CD4-positive, alpha-beta T cell (primary cell): ENCODE data around the gene PIK3C3. TPM values are rescaled to one million over a fixed set of nuclear protein-coding genes. Genes with fewer than 3 reads are reported as not detected.
A peak's percentile ranks its signal among the peaks of the same experiment; 100 is the strongest.

ENCODE experiments used
- ATAC-seq: fragments of 200-7000 bp; cut with Tn5 transposase; one replicate; pipeline ENCODE4 v1.10.0; 2022; ENCODE audit warnings: mild to moderate bottlenecking; ENCODE audit not compliant: poor library complexity
- CTCF ChIA-PET: fragments of 350-600 bp; sonication (Branson Sonifier 250); formaldehyde crosslinking; loops from one replicate; lab custom pipeline; 2021; ENCODE audit warnings: antibody characterized with exemption, inconsistent platforms; lab: Charles Lee
- POLR2A ChIA-PET: fragments of 350-600 bp; sonication (Branson Sonifier 250); formaldehyde crosslinking; loops from one replicate; lab custom pipeline; 2021; ENCODE audit warnings: antibody characterized with exemption, inconsistent platforms; lab: Charles Lee
- DNase-seq, 14 experiments: peaks; one replicate each; pipeline ENCODE4 v3.0.0-alpha.2; 2013 to 2020; ENCODE audit warnings: mixed read lengths in 2 of 14
- H3K27ac ChIP-seq, 2 donors: one replicate each; pipeline versions ENCODE4 v1.5.1 to v1.7.0; 2013; ENCODE audit warnings: low read length in 2 of 2, low read depth in 1 of 2, mild to moderate bottlenecking in 1 of 2
- H3K27me3 ChIP-seq, 2 experiments: 1 replicate in 1 of 2; 2 replicates in 1 of 2; pipeline versions ENCODE4 v1.6.1 to v1.7.0; 2013; ENCODE audit warnings: low read length in 2 of 2, control low read depth in 1 of 2, mild to moderate bottlenecking in 1 of 2, moderate library complexity in 1 of 2; ENCODE audit not compliant: insufficient read depth in 2 of 2, control insufficient read depth in 1 of 2
- H3K36me3 ChIP-seq: one replicate; pipeline ENCODE4 v1.6.1; 2013; ENCODE audit warnings: low read length, control low read depth; ENCODE audit not compliant: insufficient read depth
- H3K4me1 ChIP-seq: one replicate; pipeline ENCODE4 v1.6.1; 2013; ENCODE audit warnings: low read length, control low read depth; ENCODE audit not compliant: insufficient read depth
- H3K4me3 ChIP-seq: one replicate; pipeline ENCODE4 v1.5.1; 2013; ENCODE audit warnings: mild to moderate bottlenecking, low read length, moderate library complexity
- H3K9me3 ChIP-seq, 2 experiments: 1 replicate in 1 of 2; 2 replicates in 1 of 2; pipeline versions ENCODE4 v1.6.1 to v1.7.0; 2013; ENCODE audit warnings: low read length in 2 of 2, mild to moderate bottlenecking in 2 of 2, control low read depth in 1 of 2, moderate library complexity in 1 of 2; ENCODE audit not compliant: control insufficient read depth in 1 of 2, insufficient read depth in 1 of 2
- H3K27ac Mint-ChIP-seq: one replicate; pipeline ENCODE4 v1.8.0; 2020; ENCODE audit warnings: mixed read lengths
- H3K27me3 Mint-ChIP-seq: one replicate; pipeline ENCODE4 v1.8.0; 2021; ENCODE audit warnings: mixed read lengths
- H3K36me3 Mint-ChIP-seq: one replicate; pipeline ENCODE4 v1.8.0; 2021; ENCODE audit warnings: low read depth, mixed read lengths
- H3K4me1 Mint-ChIP-seq: one replicate; pipeline ENCODE4 v1.8.0; 2021; ENCODE audit warnings: low read depth, mixed read lengths
- H3K4me3 Mint-ChIP-seq: one replicate; pipeline ENCODE4 v1.8.0; 2020; ENCODE audit warnings: mild to moderate bottlenecking, mixed read lengths
- H3K9me3 Mint-ChIP-seq: one replicate; pipeline ENCODE4 v1.8.0; 2020; ENCODE audit warnings: mixed read lengths
- CTCF ChIP-seq: fragments of 200-600 bp; IDR thresholded peaks from one replicate; pipeline ENCODE4 v1.8.0; 2022; ENCODE audit warnings: antibody characterized with exemption, mild to moderate bottlenecking
- intact Hi-C, 2 experiments: fragments of 100-400 bp; cut with DNase I in 1 of 2; cut with micrococcal nuclease in 1 of 2; formaldehyde crosslinking; loops; one replicate each; pipeline versions ENCODE4 v1.15.1 to v1.9.0; 2023 to 2025; cut with DNase I, micrococcal nuclease
- total RNA-seq, 174 experiments: library from RNA in 2 of 174; stranded (reverse) in 2 of 174; gene quantifications; one replicate each; pipeline ENCODE4 v1.2.3 and lab custom pipeline; 2021 to 2026

Gene PIK3C3
- total RNA-seq, 2 experiments from 2014 or later = 33.5 to 34.2 TPM

GRCh38 chr18:41972067-41972925 lies 17.3 kb downstream of the PIK3C3 start:
- intact Hi-C loops = no loop called here
- Histone ChIP-seq H3K27me3 (no peaks in the 10 kb centered on the region), H3K4me1 (no peaks in the 10 kb centered on the region), H3K4me3 (no peak overlapping the region), H3K9me3 (no peaks in the 10 kb centered on the region), H3K27ac (no peak overlapping the region), H3K36me3 (peaks cover 29% of the 10 kb centered on the region)
- DNase-seq (no peak), ATAC-seq (no peak)
- no peak overlapping the region for H3K27ac Mint-ChIP-seq
- H3K9me3 Mint-ChIP-seq = no peaks in the 10 kb centered on the region
- peak overlapping the region; percentile 5 for H3K4me3 Mint-ChIP-seq
- TF ChIP-seq CTCF = no peak
- CTCF ChIA-PET = interaction anchor here (1.0 to 1.3 kb wide), 2 partner anchors 13 to 56 kb away, joined by 3 to 4 read pairs; no protein-coding TSS in a partner anchor
- peaks cover 73% of the 10 kb centered on the region for H3K36me3 Mint-ChIP-seq
- H3K27me3 Mint-ChIP-seq = no peaks in the 10 kb centered on the region
- H3K4me1 Mint-ChIP-seq = peaks cover 86% of the 10 kb centered on the region
- POLR2A ChIA-PET = no interaction called here

- peaks cover 79% of the 10 kb centered on the region for H3K4me1 Mint-ChIP-seq
- H3K9me3 ChIP-seq = no peaks in the 10 kb centered on the region
- no peak overlapping the region for H3K4me3 Mint-ChIP-seq
- no peak for TF ChIP-seq CTCF
- H3K27ac Mint-ChIP-seq = no peak overlapping the region
- H3K9me3 Mint-ChIP-seq = no peaks in the 10 kb centered on the region
- H3K27me3 Mint-ChIP-seq = no peaks in the 10 kb centered on the region
- ChIA-PET POLR2A (no interaction called here), CTCF (no interaction called here)
- no peak overlapping the region for H3K27ac ChIP-seq
- no peak overlapping the region for H3K4me3 ChIP-seq
- H3K36me3 Mint-ChIP-seq = peaks cover 67% of the 10 kb centered on the region
- no peak for ATAC-seq
- no peaks in the 10 kb centered on the region for H3K27me3 ChIP-seq
- no peak for DNase-seq
- peaks cover 26% of the 10 kb centered on the region for H3K36me3 ChIP-seq
- intact Hi-C loops = no loop called here
- H3K4me1 ChIP-seq = no peaks in the 10 kb centered on the region
Observed at GRCh38 chr18:41973983-41974382, 18.9 kb downstream of the PIK3C3 start.

- Histone ChIP-seq H3K4me1 (no peaks in the 10 kb centered on the region), H3K27me3 (no peaks in the 10 kb centered on the region), H3K9me3 (no peaks in the 10 kb centered on the region), H3K36me3 (peaks cover 26% of the 10 kb centered on the region), H3K4me3 (no peak overlapping the region), H3K27ac (no peak overlapping the region)
- peaks cover 73% of the 10 kb centered on the region for H3K4me1 Mint-ChIP-seq
- H3K27ac Mint-ChIP-seq = peak overlapping the region; percentile 18
- CTCF ChIA-PET = no interaction called here
- no peaks in the 10 kb centered on the region for H3K27me3 Mint-ChIP-seq
- H3K4me3 Mint-ChIP-seq = peak overlapping the region; percentile 30
- POLR2A ChIA-PET = no interaction called here
- ATAC-seq (peak; percentile 74), DNase-seq (peak in 1 of 14 experiments; percentile 11)
- TF ChIP-seq CTCF = no peak
- H3K36me3 Mint-ChIP-seq = peaks cover 59% of the 10 kb centered on the region
- intact Hi-C loops = no loop called here
- no peaks in the 10 kb centered on the region for H3K9me3 Mint-ChIP-seq
Observed at GRCh38 chr18:41974796-41975201, 19.8 kb downstream of the PIK3C3 start.
